Osteoblast (primary cell): ENCODE data around the gene SLC18A2. TPM values are rescaled to one million over a fixed set of nuclear protein-coding genes. Genes with fewer than 3 reads are reported as not detected.

Experiments
- DNase-seq: peaks from one replicate; pipeline ENCODE4 v3.0.0; 2011; ENCODE audit warnings: low spot score, mixed read lengths; ENCODE audit not compliant: insufficient read length; ENCODE audit errors: missing footprints
- H2AFZ ChIP-seq: 2 replicates; pipeline ENCODE4 v1.6.0; 2011; ENCODE audit warnings: mild to moderate bottlenecking, low read length
- H3K27ac ChIP-seq: 2 replicates; pipeline ENCODE4 v1.5.1; 2011; ENCODE audit warnings: mild to moderate bottlenecking, low read depth, low read length, moderate library complexity
- H3K27me3 ChIP-seq: 2 replicates; pipeline ENCODE4 v1.6.0; 2012; ENCODE audit warnings: mild to moderate bottlenecking, control low read depth, inconsistent platforms, low read length, moderate library complexity; ENCODE audit not compliant: insufficient read depth
- H3K36me3 ChIP-seq: 2 replicates; pipeline ENCODE4 v1.5.1; 2011; ENCODE audit warnings: mild to moderate bottlenecking, low read length, control low read depth, moderate library complexity; ENCODE audit not compliant: insufficient read depth
- H3K4me1 ChIP-seq: 2 replicates; pipeline ENCODE4 v1.5.1; 2011; ENCODE audit warnings: mild to moderate bottlenecking, low read length, control low read depth, moderate library complexity; ENCODE audit not compliant: insufficient read depth
- H3K4me2 ChIP-seq: 2 replicates; pipeline ENCODE4 v1.6.0; 2011; ENCODE audit warnings: mild to moderate bottlenecking, low read length; ENCODE audit not compliant: insufficient read depth
- H3K4me3 ChIP-seq: fragments of 200-600 bp; sonication (generic); 3 replicates; pipeline ENCODE4 v1.5.1; 2012; ENCODE audit warnings: mild to moderate bottlenecking, low read length, inconsistent platforms; ENCODE audit not compliant: insufficient read depth
- H3K79me2 ChIP-seq: 2 replicates; pipeline ENCODE4 v1.6.0; 2012; ENCODE audit warnings: mild to moderate bottlenecking, low read length, control low read depth, inconsistent platforms; ENCODE audit not compliant: insufficient read depth
- H3K9me3 ChIP-seq: 2 replicates; pipeline ENCODE4 v1.5.1; 2011; ENCODE audit warnings: low read depth, low read length, control low read depth
- H4K20me1 ChIP-seq: 2 replicates; pipeline ENCODE4 v1.6.0; 2012; ENCODE audit warnings: mild to moderate bottlenecking, low read length, control low read depth; ENCODE audit not compliant: insufficient read depth
- total RNA-seq: library from RNA; depleted of rRNA; stranded (reverse); fragments of >200 nt; gene quantifications from 2 replicates; pipeline ENCODE4 v1.2.3, GENCODE V29; 2012
- TF ChIP-seq, protein P1 (sequence below): IDR thresholded peaks from 2 replicates; pipeline ENCODE4 v1.5.1; 2011; ENCODE audit warnings: mild to moderate bottlenecking, low read depth, low read length, moderate library complexity; ENCODE audit errors: extremely low read depth

The SLC18A2 gene
- total RNA-seq, 1 donor = not detected

DNA sequence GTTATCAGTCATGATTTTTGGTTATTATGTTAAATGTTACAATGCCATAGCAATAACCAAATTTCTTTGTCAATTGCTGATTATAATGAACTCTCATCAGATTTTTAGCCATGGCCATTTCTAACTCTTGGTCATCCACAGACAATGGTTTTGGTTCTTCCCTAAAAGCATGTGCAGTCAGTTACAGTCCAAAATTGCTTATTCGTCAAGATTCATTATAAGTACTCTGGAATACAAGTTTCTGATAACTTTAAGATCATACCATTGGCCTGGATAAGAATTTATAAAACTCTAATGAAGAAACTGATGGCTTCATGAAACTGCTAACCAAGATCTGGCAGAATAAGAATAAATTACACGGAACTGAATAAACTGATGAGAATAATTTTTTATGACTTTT lies 83.5 kb downstream of the SLC18A2 start:
- Histone ChIP-seq H2AFZ (no peak overlapping the region), H4K20me1 (peaks cover 41% of the 10 kb centered on the region), H3K36me3 (no peaks in the 10 kb centered on the region), H3K4me3 (no peak overlapping the region), H3K27me3 (no peaks in the 10 kb centered on the region), H3K4me2 (no peak overlapping the region), H3K27ac (no peak overlapping the region), H3K9me3 (no peaks in the 10 kb centered on the region), H3K79me2 (peaks cover 47% of the 10 kb centered on the region), H3K4me1 (peaks cover 7% of the 10 kb centered on the region)
- TF ChIP-seq, protein P1, sequence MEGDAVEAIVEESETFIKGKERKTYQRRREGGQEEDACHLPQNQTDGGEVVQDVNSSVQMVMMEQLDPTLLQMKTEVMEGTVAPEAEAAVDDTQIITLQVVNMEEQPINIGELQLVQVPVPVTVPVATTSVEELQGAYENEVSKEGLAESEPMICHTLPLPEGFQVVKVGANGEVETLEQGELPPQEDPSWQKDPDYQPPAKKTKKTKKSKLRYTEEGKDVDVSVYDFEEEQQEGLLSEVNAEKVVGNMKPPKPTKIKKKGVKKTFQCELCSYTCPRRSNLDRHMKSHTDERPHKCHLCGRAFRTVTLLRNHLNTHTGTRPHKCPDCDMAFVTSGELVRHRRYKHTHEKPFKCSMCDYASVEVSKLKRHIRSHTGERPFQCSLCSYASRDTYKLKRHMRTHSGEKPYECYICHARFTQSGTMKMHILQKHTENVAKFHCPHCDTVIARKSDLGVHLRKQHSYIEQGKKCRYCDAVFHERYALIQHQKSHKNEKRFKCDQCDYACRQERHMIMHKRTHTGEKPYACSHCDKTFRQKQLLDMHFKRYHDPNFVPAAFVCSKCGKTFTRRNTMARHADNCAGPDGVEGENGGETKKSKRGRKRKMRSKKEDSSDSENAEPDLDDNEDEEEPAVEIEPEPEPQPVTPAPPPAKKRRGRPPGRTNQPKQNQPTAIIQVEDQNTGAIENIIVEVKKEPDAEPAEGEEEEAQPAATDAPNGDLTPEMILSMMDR = no peak
- DNase-seq = no peak

DNA sequence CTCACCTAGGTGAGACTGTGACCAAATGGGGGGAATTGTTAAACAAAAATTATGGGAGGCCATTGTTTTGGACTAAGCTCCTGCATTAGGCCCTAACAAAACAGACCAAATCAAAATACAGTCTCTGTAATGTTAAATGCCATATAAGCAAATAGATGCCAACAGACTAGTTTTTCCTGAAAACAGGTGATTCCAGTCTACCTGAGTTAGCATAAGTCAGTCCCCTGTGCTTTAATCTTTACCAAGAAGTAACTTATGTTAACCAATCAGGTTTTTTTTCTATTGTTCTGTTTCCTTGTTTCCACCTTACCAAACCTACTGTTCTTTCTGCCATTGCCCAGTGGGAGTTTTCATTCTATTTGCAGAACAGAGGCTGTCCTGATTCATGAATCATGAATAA lies 86.3 kb downstream of the SLC18A2 start:
- Histone ChIP-seq H3K27me3 (no peaks in the 10 kb centered on the region), H3K36me3 (no peaks in the 10 kb centered on the region), H3K27ac (no peak overlapping the region), H3K79me2 (peaks cover 60% of the 10 kb centered on the region), H3K4me2 (no peak overlapping the region), H4K20me1 (peaks cover 38% of the 10 kb centered on the region), H3K9me3 (no peaks in the 10 kb centered on the region), H2AFZ (no peak overlapping the region), H3K4me1 (peaks cover 5% of the 10 kb centered on the region), H3K4me3 (no peak overlapping the region)
- TF ChIP-seq, protein P1 = no peak
- DNase-seq = no peak

Other genes with a start within 250 kb of the SLC18A2 start
- gene SHTN1, start 235.9 kb upstream of the SLC18A2 start, total RNA-seq = 2.2 and 2.4 TPM in 2 replicates
- not detected in 2 replicates for gene VAX1, start 102.8 kb upstream of the SLC18A2 start, total RNA-seq
- not detected in 2 replicates for gene KCNK18, start 43.6 kb upstream of the SLC18A2 start, total RNA-seq
- gene PDZD8, start 134.3 kb downstream of the SLC18A2 start, total RNA-seq = 35.8 and 38.3 TPM in 2 replicates